RWPE1 (cell line): ENCODE measurements around the gene ILDR1.

Experiments
- CTCF ChIA-PET: fragments of 350-600 bp; sonication (Branson Sonifier 250); formaldehyde crosslinking; extraction: SDS; loops from one replicate; lab custom pipeline; 2021; lab: Yijun Ruan, JAX
- POLR2A ChIA-PET: fragments of 400-600 bp; formaldehyde crosslinking; extraction: SDS; loops from one replicate; lab custom pipeline; 2020; ENCODE audit warnings: antibody characterized with exemption; ENCODE audit not compliant: low non-redundant PET; lab: Yijun Ruan, JAX
- DNase-seq: peaks from one replicate; pipeline ENCODE4 v3.0.0; 2012; ENCODE audit warnings: low spot score
- H3K27ac ChIP-seq: fragments of 450-650 bp; 2 replicates; pipeline ENCODE4 v1.5.1; 2017
- TF ChIP-seq, protein P1 (sequence below): fragments of 450-650 bp; conservative IDR thresholded peaks from 2 replicates; pipeline ENCODE4 v1.5.1; 2017; ENCODE audit warnings: low read depth, mild to moderate bottlenecking

Gene ILDR1

GRCh38 chr3:122021811-122022401, at the start of gene ILDR1:
Gene ILDR1 (minus strand): TSS chr3:122022247. CDS start chr3:122022077, 170 bp downstream.
- H3K27ac ChIP-seq: no peak within 1 kb of the TSS

DNA sequence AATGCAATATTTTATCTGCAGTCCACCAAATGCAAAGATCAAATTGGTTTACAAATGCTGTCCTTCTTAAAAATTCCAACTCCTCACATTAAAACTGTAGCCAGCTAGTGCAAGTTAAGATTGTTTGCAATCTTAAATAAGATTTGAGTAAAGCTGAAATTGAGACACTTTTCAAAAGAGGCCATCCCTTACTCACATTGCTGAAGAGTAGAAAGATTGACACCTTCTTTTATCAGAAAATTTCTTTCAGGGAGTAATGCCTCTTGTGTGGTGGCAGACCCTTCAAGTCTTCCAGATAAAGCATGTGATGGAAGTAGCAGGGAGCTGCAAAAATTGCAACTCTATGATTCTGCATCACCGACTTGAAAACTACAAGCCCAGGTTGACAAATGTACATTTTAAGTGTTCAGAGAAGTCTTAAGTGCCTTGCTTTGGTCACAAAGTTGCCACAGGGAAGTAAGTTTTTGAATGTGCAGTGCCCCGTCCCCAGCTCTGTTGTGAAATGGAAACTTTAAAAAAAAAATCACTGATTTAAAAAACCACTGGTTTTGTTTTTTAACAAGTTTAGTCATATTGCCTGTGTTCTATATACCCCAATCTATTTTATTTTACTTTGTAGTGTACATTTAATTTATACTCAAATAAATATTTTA, 45.7 kb upstream of the ILDR1 start:
- TF ChIP-seq, protein P1, sequence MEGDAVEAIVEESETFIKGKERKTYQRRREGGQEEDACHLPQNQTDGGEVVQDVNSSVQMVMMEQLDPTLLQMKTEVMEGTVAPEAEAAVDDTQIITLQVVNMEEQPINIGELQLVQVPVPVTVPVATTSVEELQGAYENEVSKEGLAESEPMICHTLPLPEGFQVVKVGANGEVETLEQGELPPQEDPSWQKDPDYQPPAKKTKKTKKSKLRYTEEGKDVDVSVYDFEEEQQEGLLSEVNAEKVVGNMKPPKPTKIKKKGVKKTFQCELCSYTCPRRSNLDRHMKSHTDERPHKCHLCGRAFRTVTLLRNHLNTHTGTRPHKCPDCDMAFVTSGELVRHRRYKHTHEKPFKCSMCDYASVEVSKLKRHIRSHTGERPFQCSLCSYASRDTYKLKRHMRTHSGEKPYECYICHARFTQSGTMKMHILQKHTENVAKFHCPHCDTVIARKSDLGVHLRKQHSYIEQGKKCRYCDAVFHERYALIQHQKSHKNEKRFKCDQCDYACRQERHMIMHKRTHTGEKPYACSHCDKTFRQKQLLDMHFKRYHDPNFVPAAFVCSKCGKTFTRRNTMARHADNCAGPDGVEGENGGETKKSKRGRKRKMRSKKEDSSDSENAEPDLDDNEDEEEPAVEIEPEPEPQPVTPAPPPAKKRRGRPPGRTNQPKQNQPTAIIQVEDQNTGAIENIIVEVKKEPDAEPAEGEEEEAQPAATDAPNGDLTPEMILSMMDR: no peak
- no peak for DNase-seq
- no peak overlapping the region for H3K27ac ChIP-seq
- POLR2A ChIA-PET: no interaction called here
- CTCF ChIA-PET: no interaction called here

More at GRCh38 chr3:122021811-122022401, at the start of gene ILDR1:
- CTCF ChIA-PET: interaction anchor here (0.7 kb wide), 1 partner anchor 62 kb away, joined by 3 read pairs; no protein-coding TSS in a partner anchor
- POLR2A ChIA-PET: no interaction called here
- TF ChIP-seq, protein P1: no peak
- DNase-seq: peak; percentile 63

DNA sequence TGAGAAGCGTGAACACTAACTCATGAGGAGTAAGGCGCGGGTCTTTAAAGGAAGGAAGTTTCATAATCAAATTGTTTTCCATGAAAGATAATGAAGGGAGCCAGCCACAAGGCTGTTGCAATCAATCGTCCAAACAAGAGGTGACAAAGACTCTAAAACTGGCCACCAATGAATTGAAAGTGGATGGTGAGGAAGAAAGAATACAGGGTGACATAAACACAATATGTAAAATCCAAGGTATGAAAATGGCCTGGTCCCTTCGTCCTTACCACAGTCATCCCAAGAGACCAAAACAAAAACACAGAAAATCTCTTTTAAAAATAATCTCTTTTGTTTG, 45.1 kb upstream of the ILDR1 start:
- ChIA-PET CTCF (no interaction called here), POLR2A (no interaction called here)
- H3K27ac ChIP-seq: no peak overlapping the region
- DNase-seq: no peak
- TF ChIP-seq, protein P1: no peak

DNA sequence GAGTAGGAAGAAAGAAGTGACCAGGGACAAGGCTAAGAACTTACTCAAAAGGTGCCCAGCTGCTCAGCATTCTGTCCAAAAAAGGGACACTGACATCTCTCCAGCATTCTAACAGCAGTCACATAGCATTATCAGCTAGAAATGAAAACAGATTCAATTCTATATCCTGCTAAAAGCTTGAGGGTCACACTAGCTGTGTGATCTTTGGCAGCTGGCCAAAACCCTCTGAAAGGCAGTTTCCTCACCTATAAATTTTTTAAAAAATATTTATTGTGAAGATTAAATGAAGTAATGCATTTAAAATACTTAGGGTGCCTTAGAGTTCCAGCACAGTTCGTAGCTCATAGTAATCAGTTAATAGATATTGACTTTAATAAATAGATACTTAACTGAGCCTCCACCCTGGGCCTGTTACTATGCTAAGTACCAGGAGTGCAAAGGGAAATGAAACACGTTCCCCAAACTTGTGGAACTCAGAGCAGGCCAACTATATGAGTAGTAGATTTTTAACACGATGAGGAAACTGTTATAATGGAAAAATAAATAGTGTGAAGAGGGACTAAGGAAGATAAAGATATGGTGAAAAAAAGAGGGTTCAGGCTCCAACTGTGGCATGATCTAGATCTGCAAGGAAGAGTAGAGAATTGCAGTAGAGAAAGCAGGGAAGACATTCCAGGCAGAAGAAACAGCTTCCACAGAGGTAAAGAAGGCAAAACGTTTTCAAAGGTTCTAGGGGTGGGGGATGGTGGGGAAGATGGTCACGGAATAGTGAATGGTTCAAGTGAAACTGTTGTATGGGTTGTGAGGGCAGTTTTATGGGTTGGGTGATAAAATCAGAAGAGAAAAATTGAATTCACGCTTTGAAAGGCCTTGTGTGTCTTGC, 44.5 kb upstream of the ILDR1 start:
- no peak for DNase-seq
- TF ChIP-seq, protein P1: no peak
- ChIA-PET POLR2A (no interaction called here), CTCF (interaction anchor here (0.8 kb wide), 1 partner anchor 199 kb away, joined by 4 read pairs; no protein-coding TSS in a partner anchor)
- H3K27ac ChIP-seq: no peak overlapping the region

DNA sequence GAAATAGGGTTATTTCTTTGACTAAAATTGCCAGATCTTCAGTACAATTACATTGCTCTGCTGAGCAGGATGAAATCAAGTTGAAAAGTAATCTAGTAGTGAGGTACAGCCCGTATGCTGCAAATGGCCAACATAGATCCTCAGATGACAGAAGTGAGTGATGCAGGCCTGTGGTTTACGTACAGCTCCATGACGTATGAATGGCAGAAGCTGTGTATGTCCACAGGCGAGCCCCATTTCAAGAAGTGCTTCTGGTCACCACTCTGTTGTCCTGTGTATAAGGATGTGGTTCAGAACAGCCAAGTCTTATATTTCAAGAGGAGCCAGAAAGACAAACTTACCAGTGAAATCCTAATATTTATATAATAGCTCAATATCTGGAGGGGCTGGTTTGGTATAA, 42.3 kb upstream of the ILDR1 start:
- DNase-seq: no peak
- POLR2A ChIA-PET: no interaction called here
- TF ChIP-seq, protein P1: no peak
- no peak overlapping the region for H3K27ac ChIP-seq
- CTCF ChIA-PET: no interaction called here

- no peak overlapping the region for H3K27ac ChIP-seq
- DNase-seq: no peak
- POLR2A ChIA-PET: no interaction called here
- CTCF ChIA-PET: no interaction called here
- TF ChIP-seq, protein P1: no peak
Measured at GRCh38 chr3:122063908-122064307, 41.9 kb upstream of the ILDR1 start.
